H1 (cell line): ENCODE data around the gene TUBB2B. TPM values are rescaled to one million over a fixed set of nuclear protein-coding genes. Genes with fewer than 3 reads are reported as not detected.

ENCODE experiments used
- E2F6 ChIP-seq: IDR thresholded peaks from 2 replicates; pipeline ENCODE4 v1.6.1; 2012; ENCODE audit warnings: inconsistent platforms
- EP300 ChIP-seq, 2 experiments: IDR thresholded peaks; 1 replicate in 1 of 2; 2 replicates in 1 of 2; pipeline ENCODE4 v1.6.1; 2011 to 2012; ENCODE audit warnings: low read depth in 2 of 2, low read length in 2 of 2, mild to moderate bottlenecking in 2 of 2, borderline replicate concordance in 1 of 2, inconsistent platforms in 1 of 2, moderate library complexity in 1 of 2
- SAP30 ChIP-seq: fragments of 300-600 bp; sonication (generic); IDR thresholded peaks from 2 replicates; pipeline ENCODE4 v1.7.1; 2012; ENCODE audit warnings: low read length, moderate library complexity, mild to moderate bottlenecking, inconsistent platforms; ENCODE audit not compliant: insufficient read depth, insufficient replicate concordance
- SP4 ChIP-seq: IDR thresholded peaks from 2 replicates; pipeline ENCODE4 v1.6.1; 2012; ENCODE audit warnings: low read length, inconsistent platforms
- YY1 ChIP-seq: IDR thresholded peaks from 2 replicates; pipeline ENCODE4 v1.6.1; 2011; ENCODE audit warnings: low read depth, mild to moderate bottlenecking, low read length
- polyA plus RNA-seq, 7 experiments: library from polyadenylated mRNA; depleted of rRNA in 3 of 7; stranded (reverse) in 5 of 7; unstranded in 2 of 7; fragments of >200 nt in 5 of 7; fragments of 200-250 nt in 2 of 7; gene quantifications; 1 replicate in 5 of 7; 2 replicates in 1 of 7; 4 replicates in 1 of 7; pipeline versions ENCODE4 v1.2.1 to v1.2.3, GENCODE V29; 2011 to 2013; ENCODE audit warnings: missing spikeins in 2 of 7, mixed read lengths in 2 of 7
- total RNA-seq: library from RNA; stranded (reverse); fragmentation: NEBNext Ultra II Directional; extraction: Animal tissue kit (Norgen Biotek cat#: 25700); gene quantifications from 2 replicates; pipeline ENCODE4 v1.2.1, GENCODE V29; 2021

Gene TUBB2B
- total and polyA plus RNA-seq, 2 of the 8 experiments (the other 6 are each of a cell fraction or from before 2014, with no cell fraction given): 612 to 722 TPM

GRCh38 chr6:3175715-3176402, 51.6 kb downstream of the TUBB2B start (continued):
- TF ChIP-seq SAP30 (no peak), SP4 (no peak), EP300 (IDR thresholded peaks at IDR 0.05; ENCODE audit: borderline replicate concordance in 1 of 2, low read depth in 2 of 2, low read length in 2 of 2) (no peak), E2F6 (no peak), YY1 (no peak)

Other genes with a start within 250 kb of the TUBB2B start
- 126 and 135 TPM in 2 replicates for gene NQO2, start 227.8 kb downstream of the TUBB2B start, total RNA-seq
- 135 and 168 TPM in 2 replicates for gene NQO2, start 227.8 kb downstream of the TUBB2B start, polyA plus RNA-seq (2011; rRNA removed)
- 20.7 and 22.9 TPM in 2 replicates for gene RIPK1, start 159.2 kb downstream of the TUBB2B start, total RNA-seq
- 5.5 and 5.9 TPM in 2 replicates for gene RIPK1, start 159.2 kb downstream of the TUBB2B start, polyA plus RNA-seq (2011; rRNA removed)
- gene BPHL, start 108.9 kb downstream of the TUBB2B start, total RNA-seq: 36.4 and 36.6 TPM in 2 replicates
- gene BPHL, start 108.9 kb downstream of the TUBB2B start, polyA plus RNA-seq (2011; rRNA removed): 21.8 and 24.4 TPM in 2 replicates
- 330 and 349 TPM in 2 replicates for gene TUBB2A, start 70.1 kb downstream of the TUBB2B start, total RNA-seq
- gene TUBB2A, start 70.1 kb downstream of the TUBB2B start, polyA plus RNA-seq (2011; rRNA removed): 315 and 408 TPM in 2 replicates
- gene PSMG4, start 31.3 kb upstream of the TUBB2B start, total RNA-seq: 40.6 and 45.6 TPM in 2 replicates
- gene PSMG4, start 31.3 kb upstream of the TUBB2B start, polyA plus RNA-seq (2011; rRNA removed): 113 and 127 TPM in 2 replicates
- gene SLC22A23, start 229.4 kb upstream of the TUBB2B start, total RNA-seq: 37.1 and 38.4 TPM in 2 replicates
- 9.9 and 15.8 TPM in 2 replicates for gene SLC22A23, start 229.4 kb upstream of the TUBB2B start, polyA plus RNA-seq (2011; rRNA removed)